ENCODE results near the gene UBE2L5.

UBE2L5 gene

GRCh38 chr13:30422054-30422839 lies at the start of gene UBE2L5:
Gene UBE2L5 (plus strand): TSS chr13:30422493. CDS start chr13:30427991, 5,498 bp downstream.
- DNase-seq, result peak; percentile 74

GRCh38 chr13:30373727-30374126 lies 48.6 kb upstream of the UBE2L5 start:
- DNase-seq, result no peak

GRCh38 chr13:30375265-30375835 lies 46.9 kb upstream of the UBE2L5 start:
- DNase-seq, result no peak

DNA sequence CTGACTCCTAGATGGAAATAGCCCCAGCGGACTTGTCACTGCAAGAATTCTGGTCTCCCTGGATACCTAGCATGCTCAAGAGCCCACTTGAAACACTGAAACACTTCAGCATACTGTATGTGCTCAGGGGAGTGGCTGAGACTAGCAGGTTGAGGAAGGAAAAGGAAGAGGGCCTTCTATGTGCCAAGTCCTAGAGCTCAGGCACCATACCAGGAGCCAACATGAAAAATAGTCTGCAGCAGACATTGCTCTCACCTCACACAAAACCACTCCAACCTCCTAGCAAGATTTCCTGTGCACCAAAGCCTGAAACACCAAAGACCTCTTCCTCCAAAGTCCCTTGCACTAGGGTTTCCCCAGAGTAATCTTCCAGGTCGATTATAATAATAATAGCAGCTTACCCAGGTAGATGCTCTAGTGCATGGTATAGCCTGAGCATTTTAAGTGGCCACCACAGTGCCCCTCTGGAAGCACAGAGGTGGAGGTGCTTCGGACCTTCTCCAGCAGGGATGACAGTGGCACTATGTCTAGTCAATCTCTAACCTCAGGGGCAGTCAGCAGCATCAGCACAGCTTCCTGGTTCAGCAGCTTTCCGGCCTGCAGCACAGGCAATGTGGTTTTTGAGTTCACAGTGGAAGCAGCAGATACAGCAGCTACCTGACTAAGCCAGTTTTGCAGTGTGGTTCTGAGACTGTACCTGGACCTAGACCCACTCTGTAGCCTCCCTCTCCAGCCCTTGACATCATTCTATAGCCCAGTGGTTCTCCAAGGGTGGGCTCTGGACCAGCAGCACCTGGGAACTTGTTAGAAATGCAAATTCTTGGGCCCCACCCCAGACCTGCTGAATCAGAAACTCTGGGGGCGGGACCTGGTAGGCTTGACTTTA lies 45.6 kb upstream of the UBE2L5 start:
- DNase-seq, result peak; percentile 46

DNA sequence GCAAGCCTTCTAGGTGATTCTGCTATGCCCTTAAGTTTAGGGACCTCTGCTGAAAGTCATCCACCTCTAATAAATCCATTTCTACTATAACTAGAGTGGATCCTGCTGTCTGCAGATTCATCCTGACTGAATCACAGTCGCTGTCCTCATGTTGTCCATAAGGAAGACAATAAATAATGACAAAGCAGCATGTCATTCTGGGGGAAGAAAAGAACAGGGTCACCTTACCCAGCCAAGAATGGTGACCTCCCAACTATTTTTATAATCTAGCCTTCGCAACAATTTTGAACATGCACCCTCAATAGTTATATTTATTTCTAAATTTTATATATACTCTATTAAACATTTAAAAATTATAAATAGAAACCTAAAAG lies 45.0 kb upstream of the UBE2L5 start:
- DNase-seq, result no peak

DNA sequence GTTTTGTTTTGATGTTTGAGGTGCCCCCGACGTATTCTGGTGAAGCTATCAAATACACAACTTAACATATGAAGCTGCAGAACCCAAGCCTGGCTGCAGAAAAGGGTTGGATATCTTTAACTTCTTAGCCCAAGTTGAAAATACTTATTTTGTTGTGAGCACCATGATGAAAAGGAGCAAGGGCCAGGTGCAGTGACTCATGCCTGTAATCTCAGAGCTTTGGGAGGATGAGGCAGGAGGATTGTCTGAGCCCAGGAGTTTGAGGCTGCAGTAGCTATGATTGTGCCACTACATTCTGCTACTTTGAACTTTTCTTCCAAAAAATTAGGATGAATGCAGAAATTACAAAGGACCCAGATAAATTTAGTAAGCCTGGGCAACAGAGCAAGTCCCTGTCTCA lies 44.1 kb upstream of the UBE2L5 start:
- DNase-seq, result no peak

DNA sequence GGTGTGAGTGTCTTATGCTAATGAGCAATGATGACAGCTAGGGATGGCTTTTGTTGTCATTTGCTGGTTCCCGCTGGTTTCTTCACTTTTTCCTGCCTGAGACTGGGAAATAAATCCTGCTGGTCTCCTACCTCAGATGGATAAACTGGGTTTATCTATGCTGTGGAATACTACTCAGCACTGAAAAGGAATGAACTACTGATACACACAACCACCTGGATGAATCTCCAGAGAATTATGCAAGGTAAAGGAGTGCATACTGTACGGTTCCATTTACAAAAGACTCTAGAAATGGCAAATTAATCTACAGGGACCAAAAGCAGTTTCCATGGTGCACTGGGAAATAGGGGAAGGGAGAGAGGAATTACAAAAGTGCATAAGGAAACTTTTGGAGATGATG lies 41.2 kb upstream of the UBE2L5 start:
- no peak for DNase-seq

DNA sequence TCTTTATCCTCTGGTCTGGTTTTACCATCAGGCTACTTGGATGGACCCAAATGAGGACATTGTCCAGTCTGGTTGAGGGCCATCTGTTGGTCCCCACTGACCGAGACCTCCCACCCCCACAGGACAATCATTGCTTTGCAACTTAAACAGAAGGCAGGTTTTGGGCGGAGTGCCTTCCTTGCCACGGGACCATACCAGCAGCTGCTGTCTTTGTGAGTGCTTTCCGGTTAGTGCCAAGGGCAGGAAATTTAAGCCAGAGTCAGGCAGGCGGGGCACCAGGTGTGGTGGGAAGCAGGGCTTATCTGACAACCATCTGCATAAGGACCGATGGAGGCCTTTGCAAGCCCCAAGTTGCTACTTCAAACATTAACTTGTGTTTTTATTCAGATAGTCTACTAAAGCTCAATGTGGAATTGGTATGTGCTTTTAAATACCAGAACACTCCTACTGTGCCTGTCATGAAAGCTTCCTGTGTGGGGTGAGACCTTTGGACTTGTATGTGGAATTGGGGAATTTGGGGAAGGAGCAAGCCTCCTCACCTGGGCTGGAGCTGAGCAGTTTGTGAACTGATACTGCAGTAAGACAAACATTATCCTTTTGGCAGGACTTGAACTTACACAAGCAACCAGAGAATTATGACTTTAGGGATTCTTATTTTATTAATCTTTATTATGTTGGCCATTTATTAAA lies 39.3 kb upstream of the UBE2L5 start:
- DNase-seq, result no peak

GRCh38 chr13:30388406-30389283 lies 33.6 kb upstream of the UBE2L5 start:
- no peak for DNase-seq

- no peak for DNase-seq
Measured at GRCh38 chr13:30391956-30392680, 30.2 kb upstream of the UBE2L5 start.

- DNase-seq, result no peak
Measured at GRCh38 chr13:30392681-30393045, 29.6 kb upstream of the UBE2L5 start.

- DNase-seq, result no peak
Measured at GRCh38 chr13:30394751-30395191, 27.5 kb upstream of the UBE2L5 start.

- DNase-seq, result peak; percentile 58
Measured at GRCh38 chr13:30395192-30396158, 26.8 kb upstream of the UBE2L5 start.

GRCh38 chr13:30396434-30397075 lies 25.7 kb upstream of the UBE2L5 start:
- DNase-seq, result no peak

DNA sequence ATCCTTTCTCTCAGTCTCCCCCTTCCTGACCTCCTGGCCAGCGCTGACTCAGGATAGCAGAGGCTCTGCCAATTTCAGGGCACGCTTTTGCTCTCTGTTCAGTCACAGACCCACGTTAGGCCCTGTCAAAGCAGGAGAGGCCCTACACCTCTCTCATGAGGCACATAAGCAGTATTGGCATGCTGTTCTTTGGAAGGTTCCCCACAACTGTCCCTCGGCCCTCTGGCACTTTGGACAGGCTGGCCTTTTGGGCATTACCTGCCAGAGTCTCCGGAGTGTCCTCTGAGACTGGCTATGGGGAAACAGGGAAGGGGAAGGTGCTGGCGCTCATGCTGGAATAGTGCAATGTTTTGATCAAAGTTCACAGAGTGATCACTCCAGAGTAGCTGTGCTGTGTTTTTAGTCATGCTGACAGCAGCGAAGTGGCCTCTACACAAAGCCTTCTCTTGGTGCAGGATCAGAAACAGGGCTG lies 23.7 kb upstream of the UBE2L5 start:
- DNase-seq, result no peak

DNA sequence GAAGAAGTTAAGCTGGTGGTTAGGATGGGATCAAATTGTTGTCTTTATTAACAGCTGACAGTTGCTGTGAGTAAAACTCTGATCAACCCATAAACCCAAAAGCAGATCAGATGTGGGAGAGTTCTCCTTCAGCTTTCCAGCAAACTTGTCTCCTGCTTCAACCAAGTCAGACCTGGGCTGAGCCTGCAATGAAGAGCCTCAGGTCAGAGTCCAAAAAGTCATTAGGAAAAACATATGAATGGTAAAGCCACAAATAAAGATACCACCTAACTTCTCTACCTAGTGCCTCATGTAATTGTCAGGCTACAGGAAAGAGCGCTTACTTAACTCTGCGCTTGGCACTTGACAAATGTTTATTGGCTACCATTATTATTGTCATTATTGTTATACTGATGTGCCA lies 21.9 kb upstream of the UBE2L5 start:
- no peak for DNase-seq

GRCh38 chr13:30401347-30401746 lies 20.9 kb upstream of the UBE2L5 start:
- no peak for DNase-seq

- no peak for DNase-seq
Measured at GRCh38 chr13:30403456-30403855, 18.8 kb upstream of the UBE2L5 start.

DNA sequence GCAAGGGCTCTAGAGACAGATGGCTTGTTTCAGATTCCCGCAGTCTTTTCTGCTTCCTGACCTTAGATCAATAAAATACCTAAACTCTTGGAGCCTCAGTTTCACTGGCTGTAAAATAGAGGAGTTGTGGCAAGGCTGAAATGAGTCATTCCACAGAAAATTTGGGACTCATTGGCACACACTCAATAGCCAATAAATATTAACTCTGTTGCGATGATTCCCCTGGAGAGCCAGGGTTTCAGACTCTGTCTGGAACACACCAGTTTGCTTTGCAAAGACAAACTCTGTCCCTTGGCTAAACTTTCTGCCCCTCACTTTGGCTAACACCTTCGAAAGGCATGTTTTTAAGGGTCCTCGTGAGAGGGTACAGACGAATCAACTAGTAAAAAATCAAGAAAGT lies 18.1 kb upstream of the UBE2L5 start:
- DNase-seq, result no peak

Measured in activated naive CD4-positive, alpha-beta T cell treated with anti-CD3 and anti-CD28 coated beads, Interleukin-2, amount 50 U/mL, for 16 hours (primary cell).